Measurements from ENCODE around the gene NSUN3.

NSUN3 gene

DNA sequence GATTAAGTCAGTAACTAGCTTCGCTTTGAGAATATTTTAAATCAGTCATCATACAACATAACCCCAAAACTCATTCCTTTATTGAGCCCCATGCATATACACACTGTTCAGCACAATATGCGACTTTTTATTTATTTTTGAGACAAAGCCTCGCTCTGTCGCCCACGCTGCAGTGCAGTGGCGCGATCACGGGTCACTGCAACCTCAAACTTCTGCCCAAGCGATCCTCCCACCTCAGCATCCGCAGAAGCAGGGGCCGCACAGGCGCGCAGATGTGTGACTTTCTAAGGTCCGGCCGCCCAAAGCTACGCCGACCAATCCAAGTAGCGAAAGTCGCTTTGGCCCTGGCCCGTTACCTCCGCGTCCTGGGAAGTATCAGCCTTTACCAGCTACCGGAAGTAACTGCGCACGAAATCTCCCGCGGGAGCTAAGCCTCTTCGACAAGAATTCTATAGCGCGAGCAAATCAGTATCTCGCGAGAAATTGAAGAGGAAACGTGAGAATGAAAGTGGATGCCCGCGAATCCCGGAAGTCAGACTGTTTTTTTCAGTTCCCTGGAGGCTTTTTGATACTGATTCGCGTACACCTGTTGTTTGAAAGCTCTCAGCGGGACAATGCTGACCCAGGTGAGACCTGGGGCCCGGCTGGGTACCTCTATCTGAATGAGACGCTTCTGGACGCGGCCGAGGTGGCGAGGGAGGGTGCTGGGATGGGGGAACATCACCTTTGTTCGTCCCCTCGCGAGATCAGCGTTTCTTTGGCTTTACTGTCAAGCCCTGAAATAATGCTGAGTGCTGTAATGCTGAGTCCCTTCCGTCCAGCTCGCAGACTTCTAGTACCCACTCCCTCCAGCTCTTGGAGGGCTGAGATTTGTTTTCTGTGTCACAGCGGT lies at the start of gene NSUN3, which contains the start of gene DHFR2:
Gene NSUN3, plus strand, starts transcription at position 549 of the 892 bp plus-strand sequence. Its CDS starts 66 bp downstream, at position 615.
Gene DHFR2, minus strand, starts transcription at position 404 of the 892 bp plus-strand sequence. CDS start 1,405 bp downstream, outside the sequence.
- H3K4me2 ChIP-seq (ENCODE audit: low read depth, low read length, poor library complexity, severe bottlenecking) = peak within 1 kb of the TSS; percentile 98
- no peaks in the 10 kb centered on the region for H3K9me3 ChIP-seq (ENCODE audit: insufficient read depth, low read length)
- no peaks in the 10 kb centered on the region for H3K9me2 ChIP-seq (replicated peaks; ENCODE audit: insufficient read depth, low read length)
- peaks cover 42% of the 10 kb centered on the region for H3K79me2 ChIP-seq (ENCODE audit: insufficient read depth, low read length)
- H4K20me1 ChIP-seq (ENCODE audit: low read depth, low read length) = no peaks in the 10 kb centered on the region
- peak within 1 kb of the TSS; percentile 32 for H2AFZ ChIP-seq (ENCODE audit: low read depth, low read length, severe bottlenecking)
- peaks cover 10% of the 10 kb centered on the region; the same call in 1 of the 2 replicates for H3F3A ChIP-seq (ENCODE audit: insufficient read depth)
- no peak for TF ChIP-seq EZH2phosphoT487 (conservative IDR thresholded peaks at IDR 0.05; ENCODE audit: low read length)
- TF ChIP-seq CTCF (IDR thresholded peaks at IDR 0.05; ENCODE audit: insufficient read depth, low read length, poor library complexity, severe bottlenecking) = no peak
- peak within 1 kb of the TSS; percentile 76 for H3K9ac ChIP-seq (ENCODE audit: low read length)
- H3K4me3 ChIP-seq (ENCODE audit: insufficient read depth, low read length, poor library complexity, severe bottlenecking) = peak within 1 kb of the TSS; percentile 68
- H3K27ac ChIP-seq (ENCODE audit: low read depth, low read length) = peak within 1 kb of the TSS; percentile 93
- no peaks in the 10 kb centered on the region for H3K27me3 ChIP-seq (ENCODE audit: low read length)
- peaks cover 18% of the 10 kb centered on the region for H3K36me3 ChIP-seq (ENCODE audit: low read length)

DNA sequence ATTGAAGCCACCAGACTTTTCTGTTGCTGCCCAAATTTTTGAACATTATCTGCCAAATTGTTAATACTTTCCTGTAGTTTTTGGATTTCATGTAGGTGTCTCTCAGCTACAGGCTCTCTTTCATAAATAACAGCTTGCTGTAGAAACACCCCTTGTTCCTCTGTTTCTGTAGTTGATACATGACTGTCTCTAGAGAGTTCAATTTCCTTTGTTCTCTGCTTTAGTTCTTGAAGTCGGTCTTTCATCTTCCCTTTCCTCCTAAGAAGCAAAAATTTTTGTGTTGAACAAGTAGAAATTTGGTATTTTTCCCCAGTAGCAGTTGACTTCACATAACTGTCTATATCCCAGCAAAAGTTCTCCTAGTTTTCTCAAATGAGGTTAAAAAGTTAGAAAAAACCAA lies 47.8 kb upstream of the NSUN3 start:
- H3K9me2 ChIP-seq (replicated peaks; ENCODE audit: insufficient read depth, low read length) = no peaks in the 10 kb centered on the region
- TF ChIP-seq CTCF (IDR thresholded peaks at IDR 0.05; ENCODE audit: insufficient read depth, low read length, poor library complexity, severe bottlenecking) (no peak), EZH2phosphoT487 (conservative IDR thresholded peaks at IDR 0.05; ENCODE audit: low read length) (no peak)
- H3K27ac ChIP-seq (ENCODE audit: low read depth, low read length) = no peak overlapping the region
- no peaks in the 10 kb centered on the region for H3K9me3 ChIP-seq (ENCODE audit: insufficient read depth, low read length)
- no peaks in the 10 kb centered on the region for H4K20me1 ChIP-seq (ENCODE audit: low read depth, low read length)
- H3K27me3 ChIP-seq (ENCODE audit: low read length) = no peaks in the 10 kb centered on the region
- no peaks in the 10 kb centered on the region for H3F3A ChIP-seq (ENCODE audit: insufficient read depth)
- no peak overlapping the region for H3K4me2 ChIP-seq (ENCODE audit: low read depth, low read length, poor library complexity, severe bottlenecking)
- no peak overlapping the region for H2AFZ ChIP-seq (ENCODE audit: low read depth, low read length, severe bottlenecking)
- H3K36me3 ChIP-seq (ENCODE audit: low read length) = no peaks in the 10 kb centered on the region
- no peaks in the 10 kb centered on the region for H3K79me2 ChIP-seq (ENCODE audit: insufficient read depth, low read length)
- no peak overlapping the region for H3K4me3 ChIP-seq (ENCODE audit: insufficient read depth, low read length, poor library complexity, severe bottlenecking)
- no peak overlapping the region for H3K9ac ChIP-seq (ENCODE audit: low read length)

DNA sequence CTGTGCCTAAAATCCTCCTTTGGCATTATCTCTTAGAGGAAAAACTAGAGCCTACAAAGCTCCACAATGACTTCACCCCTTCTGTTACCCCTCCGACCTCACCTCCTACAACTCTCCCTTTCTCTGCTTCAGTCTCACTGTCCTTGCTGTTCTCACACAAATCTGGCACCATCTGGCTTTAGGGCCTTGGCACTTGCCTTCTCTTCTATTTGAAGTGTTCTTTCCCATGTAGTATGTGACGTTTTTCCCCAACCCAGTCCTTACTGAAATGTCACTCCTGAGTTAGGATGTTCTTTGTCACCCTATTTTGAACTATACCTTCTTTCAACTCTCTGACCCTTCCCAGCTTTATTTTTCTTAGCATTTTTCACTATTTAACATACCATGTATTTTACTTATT lies 43.2 kb upstream of the NSUN3 start:
- Histone ChIP-seq H3K79me2 (ENCODE audit: insufficient read depth, low read length) (no peaks in the 10 kb centered on the region), H3K9me3 (ENCODE audit: insufficient read depth, low read length) (no peaks in the 10 kb centered on the region), H4K20me1 (ENCODE audit: low read depth, low read length) (no peaks in the 10 kb centered on the region), H3K4me3 (ENCODE audit: insufficient read depth, low read length, poor library complexity, severe bottlenecking) (no peak overlapping the region), H3K27ac (ENCODE audit: low read depth, low read length) (no peak overlapping the region), H3F3A (ENCODE audit: insufficient read depth) (no peaks in the 10 kb centered on the region), H3K27me3 (ENCODE audit: low read length) (no peaks in the 10 kb centered on the region), H3K36me3 (ENCODE audit: low read length) (no peaks in the 10 kb centered on the region), H3K9ac (ENCODE audit: low read length) (no peak overlapping the region), H2AFZ (ENCODE audit: low read depth, low read length, severe bottlenecking) (no peak overlapping the region), H3K9me2 (replicated peaks; ENCODE audit: insufficient read depth, low read length) (no peaks in the 10 kb centered on the region), H3K4me2 (ENCODE audit: low read depth, low read length, poor library complexity, severe bottlenecking) (no peak overlapping the region)
- no peak for TF ChIP-seq CTCF (IDR thresholded peaks at IDR 0.05; ENCODE audit: insufficient read depth, low read length, poor library complexity, severe bottlenecking)
- no peak for TF ChIP-seq EZH2phosphoT487 (conservative IDR thresholded peaks at IDR 0.05; ENCODE audit: low read length)
